Measurements from ENCODE around the gene FCRL1. TPM values are rescaled to one million over a fixed set of nuclear protein-coding genes. Genes with fewer than 3 reads are reported as not detected.

Gene FCRL1
- total RNA-seq, 1 experiment from 2014 or later = not detected

GRCh38 chr1:157831968-157832626 is 12.2 kb upstream of the FCRL1 start:
- TF ChIP-seq ZNF512 (CRISPR knock-in tag; IDR thresholded peaks at IDR 0.05; ENCODE audit: borderline replicate concordance) = no peak
- no peak for TF ChIP-seq ATF6 (CRISPR knock-in tag; IDR thresholded peaks at IDR 0.05)
- TF ChIP-seq USF2 (CRISPR knock-in tag; IDR thresholded peaks at IDR 0.05) = no peak
- DNase-seq (ENCODE audit: low spot score) = no peak
- CTCF ChIA-PET = no interaction called here
- ATAC-seq = no peak
- H3K36me3 Mint-ChIP-seq = no peaks in the 10 kb centered on the region
- H3K4me1 Mint-ChIP-seq = no peaks in the 10 kb centered on the region
- H3K4me3 Mint-ChIP-seq = no peak overlapping the region
- peaks cover 6% of the 10 kb centered on the region; the same call in 1 of the 2 replicates for H3K27me3 Mint-ChIP-seq (ENCODE audit: low read depth)
- H3K9me3 Mint-ChIP-seq = peaks cover 8% of the 10 kb centered on the region
- POLR2A ChIA-PET = no interaction called here
- H3K27ac Mint-ChIP-seq = no peak overlapping the region

GRCh38 chr1:157830887-157831286 is 11.0 kb upstream of the FCRL1 start:
- no peak overlapping the region for H3K4me3 Mint-ChIP-seq
- no peak for ATAC-seq
- ChIA-PET POLR2A (no interaction called here), CTCF (no interaction called here)
- peaks cover 6% of the 10 kb centered on the region; the same call in 1 of the 2 replicates for H3K27me3 Mint-ChIP-seq (ENCODE audit: low read depth)
- DNase-seq (ENCODE audit: low spot score) = no peak
- H3K4me1 Mint-ChIP-seq = no peaks in the 10 kb centered on the region
- H3K9me3 Mint-ChIP-seq = peaks cover under 1% of the 10 kb centered on the region; the same call in 1 of the 2 replicates
- no peak overlapping the region for H3K27ac Mint-ChIP-seq
- no peaks in the 10 kb centered on the region for H3K36me3 Mint-ChIP-seq
- no peak for TF ChIP-seq TCF7 (CRISPR knock-in tag; IDR thresholded peaks at IDR 0.05; ENCODE audit: low read depth)
- no peak for TF ChIP-seq NFE2L1 (CRISPR knock-in tag; IDR thresholded peaks at IDR 0.05)
- TF ChIP-seq IRF2 (CRISPR knock-in tag; IDR thresholded peaks at IDR 0.05; ENCODE audit: borderline replicate concordance, low read depth) = no peak
- TF ChIP-seq E2F5 (CRISPR knock-in tag; IDR thresholded peaks at IDR 0.05) = no peak
- no peak for TF ChIP-seq CREB1 (CRISPR knock-in tag; IDR thresholded peaks at IDR 0.05)
- no peak for TF ChIP-seq ZSCAN18 (CRISPR knock-in tag; IDR thresholded peaks at IDR 0.05)

GRCh38 chr1:157829711-157830110 is 9.8 kb upstream of the FCRL1 start:
- TF ChIP-seq E2F1 (CRISPR knock-in tag; IDR thresholded peaks at IDR 0.05) = no peak
- TF ChIP-seq ERG (CRISPR knock-in tag; IDR thresholded peaks at IDR 0.05) = no peak
- no peak for TF ChIP-seq STAT6 (CRISPR knock-in tag; conservative IDR thresholded peaks at IDR 0.05; ENCODE audit: low read depth)
- TF ChIP-seq GRHL2 (CRISPR knock-in tag; IDR thresholded peaks at IDR 0.05; ENCODE audit: insufficient replicate concordance, severe bottlenecking) = no peak
- TF ChIP-seq FOXK1 (CRISPR knock-in tag; IDR thresholded peaks at IDR 0.05) = no peak
- TF ChIP-seq USF1 (CRISPR knock-in tag; IDR thresholded peaks at IDR 0.05) = no peak
- no peak for TF ChIP-seq ZNF232 (CRISPR knock-in tag; IDR thresholded peaks at IDR 0.05)
- POLR2A ChIA-PET = no interaction called here
- Mint-ChIP-seq H3K4me3 (no peak overlapping the region), H3K9me3 (no peaks in the 10 kb centered on the region), H3K27ac (no peak overlapping the region), H3K27me3 (ENCODE audit: low read depth) (peaks cover 6% of the 10 kb centered on the region; the same call in 1 of the 2 replicates), H3K4me1 (no peaks in the 10 kb centered on the region), H3K36me3 (no peaks in the 10 kb centered on the region)
- DNase-seq (ENCODE audit: low spot score) = no peak
- ATAC-seq = no peak
- CTCF ChIA-PET = interaction anchor here (1.0 kb wide), 1 partner anchor 119 kb away, joined by 3 read pairs; no protein-coding TSS in a partner anchor

Measured in WTC11 (cell line).